ENCODE results near the gene B4GALNT2.

DNA sequence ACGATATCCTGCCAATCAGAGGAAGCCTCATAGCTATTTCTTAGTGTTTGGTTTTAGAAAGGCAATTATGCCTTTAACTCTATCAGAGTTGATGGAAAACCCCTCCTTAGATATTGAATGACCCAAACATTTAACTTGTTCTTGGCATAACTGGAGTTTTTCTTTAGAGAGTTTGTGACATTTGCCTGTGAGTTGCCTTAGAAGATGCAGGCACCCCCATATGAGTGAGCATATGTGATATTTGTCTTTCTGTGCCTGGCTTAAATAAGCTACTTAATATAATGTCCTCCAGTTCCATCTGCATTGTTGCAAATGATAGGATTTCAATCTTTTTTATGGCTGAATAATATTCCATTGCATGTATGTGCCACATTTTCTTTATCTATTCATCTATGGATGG is 19.6 kb upstream of the B4GALNT2 start:
- TF ChIP-seq RFXANK (CRISPR knock-in tag; IDR thresholded peaks at IDR 0.05) (no peak), FOSL2 (CRISPR knock-in tag; IDR thresholded peaks at IDR 0.05) (no peak), NFRKB (IDR thresholded peaks at IDR 0.05) (no peak), NAIF1 (CRISPR knock-in tag; IDR thresholded peaks at IDR 0.05; ENCODE audit: borderline replicate concordance) (no peak), ZNF274 (CRISPR knock-in tag; IDR thresholded peaks at IDR 0.05) (no peak), YY1 (IDR thresholded peaks at IDR 0.05; ENCODE audit: insufficient read depth, insufficient replicate concordance, low read depth, low read length) (no peak)
- TF ChIP-seq, protein P1, sequence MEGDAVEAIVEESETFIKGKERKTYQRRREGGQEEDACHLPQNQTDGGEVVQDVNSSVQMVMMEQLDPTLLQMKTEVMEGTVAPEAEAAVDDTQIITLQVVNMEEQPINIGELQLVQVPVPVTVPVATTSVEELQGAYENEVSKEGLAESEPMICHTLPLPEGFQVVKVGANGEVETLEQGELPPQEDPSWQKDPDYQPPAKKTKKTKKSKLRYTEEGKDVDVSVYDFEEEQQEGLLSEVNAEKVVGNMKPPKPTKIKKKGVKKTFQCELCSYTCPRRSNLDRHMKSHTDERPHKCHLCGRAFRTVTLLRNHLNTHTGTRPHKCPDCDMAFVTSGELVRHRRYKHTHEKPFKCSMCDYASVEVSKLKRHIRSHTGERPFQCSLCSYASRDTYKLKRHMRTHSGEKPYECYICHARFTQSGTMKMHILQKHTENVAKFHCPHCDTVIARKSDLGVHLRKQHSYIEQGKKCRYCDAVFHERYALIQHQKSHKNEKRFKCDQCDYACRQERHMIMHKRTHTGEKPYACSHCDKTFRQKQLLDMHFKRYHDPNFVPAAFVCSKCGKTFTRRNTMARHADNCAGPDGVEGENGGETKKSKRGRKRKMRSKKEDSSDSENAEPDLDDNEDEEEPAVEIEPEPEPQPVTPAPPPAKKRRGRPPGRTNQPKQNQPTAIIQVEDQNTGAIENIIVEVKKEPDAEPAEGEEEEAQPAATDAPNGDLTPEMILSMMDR (CRISPR knock-in tag; IDR thresholded peaks at IDR 0.05): no peak
- TF ChIP-seq, protein P2, sequence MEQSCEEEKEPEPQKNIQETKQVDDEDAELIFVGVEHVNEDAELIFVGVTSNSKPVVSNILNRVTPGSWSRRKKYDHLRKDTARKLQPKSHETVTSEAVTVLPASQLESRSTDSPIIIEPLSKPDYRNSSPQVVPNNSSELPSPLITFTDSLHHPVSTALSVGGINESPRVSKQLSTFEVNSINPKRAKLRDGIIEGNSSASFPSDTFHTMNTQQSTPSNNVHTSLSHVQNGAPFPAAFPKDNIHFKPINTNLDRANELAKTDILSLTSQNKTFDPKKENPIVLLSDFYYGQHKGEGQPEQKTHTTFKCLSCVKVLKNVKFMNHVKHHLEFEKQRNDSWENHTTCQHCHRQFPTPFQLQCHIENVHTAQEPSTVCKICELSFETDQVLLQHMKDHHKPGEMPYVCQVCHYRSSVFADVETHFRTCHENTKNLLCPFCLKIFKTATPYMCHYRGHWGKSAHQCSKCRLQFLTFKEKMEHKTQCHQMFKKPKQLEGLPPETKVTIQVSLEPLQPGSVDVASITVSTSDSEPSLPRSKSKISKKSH (CRISPR knock-in tag; IDR thresholded peaks at IDR 0.05; ENCODE audit: borderline replicate concordance): no peak
- TF ChIP-seq, protein P3, sequence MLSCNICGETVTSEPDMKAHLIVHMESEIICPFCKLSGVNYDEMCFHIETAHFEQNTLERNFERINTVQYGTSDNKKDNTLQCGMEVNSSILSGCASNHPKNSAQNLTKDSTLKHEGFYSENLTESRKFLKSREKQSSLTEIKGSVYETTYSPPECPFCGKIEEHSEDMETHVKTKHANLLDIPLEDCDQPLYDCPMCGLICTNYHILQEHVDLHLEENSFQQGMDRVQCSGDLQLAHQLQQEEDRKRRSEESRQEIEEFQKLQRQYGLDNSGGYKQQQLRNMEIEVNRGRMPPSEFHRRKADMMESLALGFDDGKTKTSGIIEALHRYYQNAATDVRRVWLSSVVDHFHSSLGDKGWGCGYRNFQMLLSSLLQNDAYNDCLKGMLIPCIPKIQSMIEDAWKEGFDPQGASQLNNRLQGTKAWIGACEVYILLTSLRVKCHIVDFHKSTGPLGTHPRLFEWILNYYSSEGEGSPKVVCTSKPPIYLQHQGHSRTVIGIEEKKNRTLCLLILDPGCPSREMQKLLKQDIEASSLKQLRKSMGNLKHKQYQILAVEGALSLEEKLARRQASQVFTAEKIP (CRISPR knock-in tag; IDR thresholded peaks at IDR 0.05; ENCODE audit: borderline replicate concordance): no peak
- TF ChIP-seq, protein P4, sequence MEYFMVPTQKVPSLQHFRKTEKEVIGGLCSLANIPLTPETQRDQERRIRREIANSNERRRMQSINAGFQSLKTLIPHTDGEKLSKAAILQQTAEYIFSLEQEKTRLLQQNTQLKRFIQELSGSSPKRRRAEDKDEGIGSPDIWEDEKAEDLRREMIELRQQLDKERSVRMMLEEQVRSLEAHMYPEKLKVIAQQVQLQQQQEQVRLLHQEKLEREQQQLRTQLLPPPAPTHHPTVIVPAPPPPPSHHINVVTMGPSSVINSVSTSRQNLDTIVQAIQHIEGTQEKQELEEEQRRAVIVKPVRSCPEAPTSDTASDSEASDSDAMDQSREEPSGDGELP (IDR thresholded peaks at IDR 0.05; ENCODE audit: borderline replicate concordance, low read depth): no peak
